ENCODE data around the gene LBX2. TPM values are rescaled to one million over a fixed set of nuclear protein-coding genes. Genes with fewer than 3 reads are reported as not detected.

LBX2 gene
- total RNA-seq, 1 experiment from 2014 or later: 10.1 TPM

GRCh38 chr2:74514368-74515270 is 15.2 kb upstream of the LBX2 start, which contains the start of gene TLX2 (continued):
- TF ChIP-seq SP1 (IDR thresholded peaks at IDR 0.05; ENCODE audit: low read depth) (no peak), CBX3 (IDR thresholded peaks at IDR 0.05; ENCODE audit: low read depth) (no peak), ZFX (IDR thresholded peaks at IDR 0.05) (no peak), CEBPB (IDR thresholded peaks at IDR 0.05; ENCODE audit: low read depth) (no peak), YY1 (IDR thresholded peaks at IDR 0.05; ENCODE audit: extremely low read depth, insufficient replicate concordance, low read depth, low read length) (no peak), RAD21 (IDR thresholded peaks at IDR 0.05; ENCODE audit: low read depth) (no peak), ATF3 (IDR thresholded peaks at IDR 0.05) (no peak), SIN3A (IDR thresholded peaks at IDR 0.05; ENCODE audit: low read depth) (no peak), ELF1 (IDR thresholded peaks at IDR 0.05; ENCODE audit: borderline replicate concordance, low read depth) (no peak)

- Histone ChIP-seq H3K4me1 (ENCODE audit: control insufficient read depth in 1 of 2, insufficient read depth in 2 of 2, low read length in 2 of 2) (peaks cover 1% of the 10 kb centered on the region in 2 experiments; a peak in 3 of 4 replicates), H3K9me2 (ENCODE audit: insufficient read depth) (no peaks in the 10 kb centered on the region), H4K20me1 (ENCODE audit: insufficient read depth) (no peaks in the 10 kb centered on the region), H3K4me3 (replicated peaks in 1 of 2; ENCODE audit: low read depth in 1 of 2, low read length in 2 of 2) (no peak overlapping the region), H3K27me3 (ENCODE audit: insufficient read depth, low read length) (no peaks in the 10 kb centered on the region), H3K79me2 (ENCODE audit: insufficient read depth, low read length) (no peaks in the 10 kb centered on the region), H3K36me3 (ENCODE audit: control insufficient read depth in 1 of 2, insufficient read depth in 2 of 2, low read length in 2 of 2) (no peaks in the 10 kb centered on the region), H3K4me2 (ENCODE audit: low read length) (no peak overlapping the region), H3K9me3 (ENCODE audit: control insufficient read depth in 1 of 2, insufficient read depth in 1 of 2, low read depth in 1 of 2, low read length in 2 of 2) (no peaks in the 10 kb centered on the region), H2AFZ (ENCODE audit: low read depth, low read length, poor library complexity, severe bottlenecking) (no peak overlapping the region), H3K9ac (ENCODE audit: low read length) (no peak overlapping the region), H3K27ac (ENCODE audit: low read depth, low read length) (no peak overlapping the region)
- no TSS peak for BruUV-seq (replicated peaks)
- intact Hi-C loops (cut with micrococcal nuclease): no loop called here
- ChIA-PET CTCF (interaction anchor here (0.7 kb wide), 1 partner anchor 134 kb away, joined by 4 read pairs; no protein-coding TSS in a partner anchor), POLR2A (no interaction called here), RAD21 (ENCODE audit: low non-redundant PET in 1 of 2, low total read pairs in 2 of 2, uncharacterized antibody in 2 of 2, unreplicated experiment in 2 of 2) (no interaction called here)
- TF ChIP-seq YY1 (IDR thresholded peaks at IDR 0.05; ENCODE audit: extremely low read depth, insufficient replicate concordance, low read depth, low read length) (no peak), EZH2phosphoT487 (IDR thresholded peaks at IDR 0.05; ENCODE audit: borderline replicate concordance) (no peak), CEBPB (IDR thresholded peaks at IDR 0.05; ENCODE audit: low read depth) (no peak), CTCF (IDR thresholded peaks at IDR 0.05 in 2 of 3, conservative IDR thresholded peaks at IDR 0.05 in 1 of 3; ENCODE audit: borderline replicate concordance in 1 of 3, insufficient read depth in 1 of 3, low read depth in 2 of 3, low read length in 2 of 3) (no peak)
- DNase-seq (ENCODE audit: low read depth, low spot score): no peak
- ATAC-seq: no peak
These were observed 14.4 kb upstream of the LBX2 start for GRCh38 chr2:74513605-74514367.
